Endothelial cell of umbilical vein (primary cell): ENCODE measurements around the gene CCDC171.

ENCODE experiments used
- CTCF ChIP-seq, 2 donors: IDR thresholded peaks; 1 replicate in 1 of 2; 2 replicates in 1 of 2; pipeline ENCODE4 v1.5.1; 2011; ENCODE audit warnings: low read length in 2 of 2, mild to moderate bottlenecking in 2 of 2, moderate library complexity in 2 of 2, control low read depth in 1 of 2, inconsistent platforms in 1 of 2, low read depth in 1 of 2; ENCODE audit not compliant: insufficient read depth in 1 of 2; ENCODE audit errors: extremely low read depth in 1 of 2
- EZH2 ChIP-seq: IDR thresholded peaks from 2 replicates; pipeline ENCODE4 v1.6.1; 2012; ENCODE audit warnings: borderline replicate concordance, low read depth, mild to moderate bottlenecking, moderate library complexity, low read length, inconsistent platforms; ENCODE audit not compliant: severe bottlenecking
- MAX ChIP-seq: IDR thresholded peaks from 2 replicates; pipeline ENCODE4 v1.6.1; 2011; ENCODE audit not compliant: insufficient read depth, insufficient read length

- TF ChIP-seq MAX (no peak), EZH2 (no peak), CTCF (IDR thresholded peaks at IDR 0.05; ENCODE audit: extremely low read depth in 1 of 2, insufficient read depth in 1 of 2, low read depth in 1 of 2, low read length in 2 of 2) (no peak)
Observed at GRCh38 chr9:16013366-16013765, 460.5 kb downstream of the CCDC171 start.
